Measurements from ENCODE around the gene NEO1.
"Not testable (repeated sequence)": the region's sequence is repeated elsewhere in the genome, so short reads cannot be mapped to it uniquely, and the experiment has no call there.

NEO1 gene

GRCh38 chr15:73282567-73283365 is 230.5 kb downstream of the NEO1 start:
- no peak for DNase-seq

GRCh38 chr15:73283366-73283962 is 231.2 kb downstream of the NEO1 start:
- DNase-seq, result no peak

- DNase-seq, result no peak
Measured at GRCh38 chr15:73284090-73284716, 231.9 kb downstream of the NEO1 start.

DNA sequence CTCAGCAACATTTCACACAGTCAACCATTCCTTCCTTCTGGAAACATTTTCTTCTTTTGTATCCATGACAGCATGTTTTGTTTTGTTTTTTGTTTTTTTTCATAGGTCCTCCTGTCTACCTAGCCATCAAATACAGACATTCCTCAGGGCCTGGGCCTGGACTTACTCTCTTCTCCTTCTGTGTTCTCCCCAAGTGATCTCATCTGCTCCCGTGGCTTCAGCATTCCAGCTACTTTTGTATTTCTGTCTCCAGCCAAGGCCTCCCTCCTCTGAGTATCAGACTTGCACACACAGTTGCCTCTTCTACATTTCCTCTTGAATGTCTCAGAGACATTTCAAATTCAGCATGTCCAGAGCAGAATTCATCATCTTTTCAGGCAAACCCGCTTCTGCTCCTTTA is 234.0 kb downstream of the NEO1 start:
- no peak for DNase-seq

- no peak for DNase-seq
Measured at GRCh38 chr15:73287019-73287418, 234.8 kb downstream of the NEO1 start.

GRCh38 chr15:73291441-73291840 is 239.2 kb downstream of the NEO1 start:
- no peak for DNase-seq

DNA sequence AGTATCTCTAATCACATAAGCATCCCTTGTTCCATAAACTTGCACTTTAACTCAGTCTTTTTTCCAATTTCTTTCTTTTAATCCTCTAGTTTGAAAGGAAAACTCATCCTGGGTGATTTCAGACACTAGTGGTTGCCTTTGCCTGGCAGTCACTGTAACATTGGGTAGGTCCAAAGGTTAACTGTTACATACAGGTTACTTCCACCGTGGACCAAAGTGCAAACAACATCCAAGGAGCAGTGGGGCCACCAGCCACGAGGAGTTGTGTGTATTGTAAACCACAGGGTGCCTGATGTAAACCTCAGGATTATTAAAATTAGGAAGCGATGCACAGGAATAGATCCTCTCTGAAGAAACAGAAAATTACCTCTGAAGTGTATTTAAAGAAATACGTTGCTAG is 241.5 kb downstream of the NEO1 start:
- no peak for DNase-seq

DNA sequence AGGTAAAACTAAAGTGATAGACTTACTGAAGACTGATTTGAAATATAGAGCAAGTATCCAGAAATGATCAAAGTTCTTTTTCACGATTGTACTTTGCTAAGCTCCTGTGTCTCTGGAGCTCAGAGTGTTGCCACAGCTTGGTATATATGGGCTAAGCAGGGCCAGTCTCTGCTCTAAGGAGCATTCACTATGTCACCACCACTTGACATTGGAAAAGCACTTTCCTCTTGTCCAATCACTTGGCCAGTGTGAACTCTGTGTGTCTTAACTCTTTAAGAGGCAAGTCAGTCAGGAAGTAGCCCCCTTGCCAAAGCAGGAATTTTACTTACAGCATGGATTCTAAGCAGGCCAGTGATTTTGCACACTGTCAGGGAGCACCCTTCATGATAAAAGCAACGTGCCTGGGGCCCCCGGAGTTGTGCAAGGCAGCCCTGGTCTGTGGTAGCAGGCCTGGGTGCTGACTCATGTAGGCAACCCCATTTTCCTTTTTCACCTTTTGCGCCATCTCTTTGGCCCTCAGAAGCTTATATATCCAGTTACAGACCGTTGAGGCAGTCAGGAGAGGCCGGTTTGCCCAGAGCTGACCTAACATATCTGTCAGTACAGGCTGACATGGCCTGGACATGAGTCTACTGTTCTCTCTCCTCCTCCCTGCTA is 243.5 kb downstream of the NEO1 start:
- DNase-seq, result no peak

- no peak for DNase-seq
Measured at GRCh38 chr15:73296609-73297353, 244.5 kb downstream of the NEO1 start.

- DNase-seq, result no peak
Measured at GRCh38 chr15:73298522-73299245, 246.4 kb downstream of the NEO1 start.

GRCh38 chr15:73300286-73300685 is 248.0 kb downstream of the NEO1 start:
- DNase-seq, result not testable (repeated sequence)

DNA sequence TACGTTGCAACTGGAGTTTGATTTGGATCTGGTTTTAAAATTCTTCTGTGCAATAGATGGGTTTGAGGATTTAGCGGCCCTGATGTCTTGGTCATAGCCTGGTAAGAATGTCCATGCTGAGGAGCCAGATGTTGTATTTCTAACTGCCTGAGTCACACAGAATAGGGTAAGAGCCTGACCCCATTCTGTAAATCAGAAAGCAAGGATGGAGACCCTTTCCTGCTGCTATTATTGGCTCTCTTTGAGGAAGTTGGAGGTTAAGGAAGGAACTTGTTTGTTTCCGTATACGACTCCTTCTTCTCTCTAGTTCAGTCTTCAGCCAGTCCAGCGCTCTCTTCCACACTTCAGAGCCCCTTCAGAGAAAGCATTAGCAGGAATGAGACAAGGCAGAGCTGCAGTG is 251.4 kb downstream of the NEO1 start:
- DNase-seq, result no peak

- peak in 1 of 2 donors; percentile 23 for DNase-seq
Measured at GRCh38 chr15:73305331-73306211, 253.3 kb downstream of the NEO1 start.

DNA sequence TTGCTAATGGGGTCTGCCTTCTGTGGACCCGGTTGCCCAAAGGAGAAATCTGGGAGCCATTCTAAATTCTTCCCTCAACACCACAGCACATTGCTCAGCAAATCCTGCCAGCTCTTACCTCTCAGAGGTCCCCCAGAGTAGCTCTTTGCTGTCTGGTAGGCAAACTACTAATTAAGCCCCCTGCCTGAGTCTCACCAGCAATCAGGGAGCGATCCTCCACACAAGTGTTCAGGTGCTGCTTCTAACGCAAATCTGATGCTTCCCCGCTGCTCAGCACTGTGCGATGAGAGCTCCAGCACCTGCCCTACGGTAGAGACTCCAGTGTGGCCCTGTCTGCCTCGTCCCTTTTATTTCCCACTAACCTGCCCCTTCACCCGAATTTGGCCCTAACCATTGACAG is 256.0 kb downstream of the NEO1 start:
- DNase-seq, result no peak

- no peak for DNase-seq
Measured at GRCh38 chr15:73313861-73314260, 261.6 kb downstream of the NEO1 start.

DNA sequence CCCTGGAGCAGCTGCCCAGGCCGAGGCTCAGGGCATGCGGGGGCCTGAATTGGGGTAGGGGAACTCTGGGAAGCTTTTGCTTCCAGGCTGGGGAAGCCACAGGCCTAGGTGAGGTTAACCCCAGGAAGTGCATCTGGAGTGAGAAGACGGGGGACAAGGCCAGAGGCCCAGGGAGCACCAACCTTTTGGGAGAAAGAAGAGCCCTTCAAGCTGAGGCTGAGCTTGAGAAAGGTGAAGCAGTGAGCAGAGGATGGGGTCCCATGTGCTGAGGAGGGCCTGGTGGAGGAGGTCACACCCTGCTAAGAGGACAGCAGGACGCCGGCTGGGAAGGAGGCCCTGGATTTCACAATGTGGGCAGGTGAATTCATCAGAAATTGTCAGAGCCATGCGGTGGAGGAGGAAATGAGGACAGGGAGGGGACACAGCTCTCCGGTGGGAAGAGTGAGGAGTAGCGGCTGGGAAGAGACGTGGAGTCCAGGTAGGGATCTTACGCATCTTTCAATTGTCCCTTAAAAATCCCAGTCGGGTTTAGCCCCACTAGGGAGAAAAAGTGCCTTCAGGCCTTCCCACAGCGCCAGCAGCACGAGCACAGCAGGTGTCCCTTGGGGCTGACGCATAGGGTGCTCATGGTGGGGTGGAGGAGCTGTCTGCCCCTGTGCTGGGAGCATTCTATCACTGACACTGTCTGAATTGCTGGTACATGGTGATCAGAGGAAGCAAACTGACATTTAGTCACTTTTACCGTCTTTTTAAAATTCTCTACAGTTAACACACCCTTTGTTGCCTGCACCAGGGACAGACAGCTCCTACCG is 265.6 kb downstream of the NEO1 start:
- no peak for DNase-seq

DNA sequence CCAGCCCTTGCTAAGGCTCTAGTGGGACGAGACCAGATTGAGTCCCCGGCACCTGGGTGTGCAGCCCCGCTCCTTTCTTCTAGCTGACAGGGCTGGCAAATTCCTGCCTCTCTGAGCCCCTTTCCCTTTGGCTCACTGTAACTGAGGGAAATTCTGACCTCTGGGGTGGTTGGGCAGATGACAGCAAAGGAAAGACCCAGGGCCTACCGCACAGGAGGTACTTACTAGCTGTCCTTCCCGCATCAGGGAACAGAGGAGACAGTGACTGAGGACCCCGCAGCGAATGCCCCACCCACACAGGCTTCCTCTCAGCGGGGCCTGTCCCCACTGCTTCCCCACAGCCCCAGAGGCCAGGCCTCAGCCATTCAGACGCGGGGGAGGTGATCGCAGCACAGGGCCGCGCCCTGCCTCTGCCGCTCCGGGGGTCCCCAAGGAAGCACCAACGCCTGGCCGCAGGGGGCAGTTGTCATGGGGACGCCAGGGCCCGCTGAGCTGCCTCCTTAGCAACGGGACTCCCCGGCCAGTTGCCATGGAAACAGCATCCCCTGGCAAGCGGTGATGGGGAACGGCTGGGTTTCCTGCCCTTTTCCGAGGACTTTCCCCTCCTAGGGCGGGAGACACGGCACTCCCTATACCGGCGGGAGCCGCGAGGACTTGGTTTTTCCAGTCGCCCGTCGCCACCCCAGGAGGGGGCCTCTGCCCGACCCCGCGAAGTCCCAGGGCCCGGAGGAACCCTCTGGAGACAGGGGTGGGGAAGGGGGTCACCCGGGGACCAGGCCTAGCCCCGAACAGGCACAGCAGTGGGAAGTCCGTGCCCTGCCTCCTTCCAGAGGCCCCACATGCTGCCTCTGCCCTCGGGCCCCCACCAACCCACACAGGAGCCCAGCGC is 266.4 kb downstream of the NEO1 start:
- DNase-seq, result no peak

GRCh38 chr15:73319460-73320245 is 267.4 kb downstream of the NEO1 start:
- DNase-seq, result no peak

All from stimulated activated CD4-positive, alpha-beta T cell treated with anti-CD3 and anti-CD28 coated beads, Interleukin-2, amount 100 ng/mL, for 48 hours (primary cell).